ENCODE data around the gene TRMT1L. TPM values are rescaled to one million over a fixed set of nuclear protein-coding genes. Genes with fewer than 3 reads are reported as not detected.
"Not testable (repeated sequence)": the region's sequence is repeated elsewhere in the genome, so short reads cannot be mapped to it uniquely, and the experiment has no call there.

Gene TRMT1L
- 18.7 TPM for total RNA-seq (2013)
- polyA plus RNA-seq (10 to 100 TPM in 1 of 3 donors, 1 to 10 TPM in 2; 5.0 to 11.5 (median 7.4) TPM), polyA minus RNA-seq (8.9 and 12.4 TPM in 2 replicates), total RNA-seq (11.2 to 23.5 (median 17.4) reads per million in 11 experiments)

GRCh38 chr1:185156854-185157598 lies at the start of gene TRMT1L, which contains the start of gene SWT1:
TRMT1L (minus strand) TSS chr1:185156953; CDS start chr1:185156712, 241 bp downstream.
SWT1 (plus strand) TSS chr1:185157167; CDS start chr1:185160842, 3,675 bp downstream.
- no peaks in the 10 kb centered on the region for H4K20me1 ChIP-seq (ENCODE audit: insufficient read depth, low read length)
- H3K4me2 ChIP-seq (replicated peaks; ENCODE audit: extremely low read depth, low read length, poor library complexity, severe bottlenecking) = peak within 1 kb of the TSS; percentile 82
- WGBS (ENCODE audit: insufficient coverage) = under 1% methylated on average over 48 of the region's 63 CpGs
- no peak for TF ChIP-seq CTCF (IDR thresholded peaks at IDR 0.05)
- H3K27me3 Mint-ChIP-seq (ENCODE audit: low read depth in 3 of 3) = peaks cover 0 to 4% (median 3%) of the 10 kb centered on the region in 3 donors
- H3K4me1 ChIP-seq (ENCODE audit: control insufficient read depth in 1 of 2, insufficient read depth in 2 of 2, low read length in 2 of 2) = peaks cover 22 to 46% of the 10 kb centered on the region in 2 donors
- H3K4me3 ChIP-seq (replicated peaks in 1 of 3; ENCODE audit: low read depth in 2 of 3, low read length in 3 of 3) = peak within 1 kb of the TSS; percentile 80 to 90 (median 87)
- H3K9me3 Mint-ChIP-seq = peaks cover 0 to 2% (median 0%) of the 10 kb centered on the region in 7 donors
- peak within 1 kb of the TSS; percentile 97 to 99 (median 99) for H3K27ac Mint-ChIP-seq
- peaks cover 0 to 3% of the 10 kb centered on the region in 2 donors for H3K36me3 ChIP-seq (replicated peaks in 1 of 2; ENCODE audit: control insufficient read depth in 1 of 2, insufficient read depth in 2 of 2, low read length in 2 of 2)
- peak; percentile 98 to 99 (median 99) for DNase-seq
- H3K79me2 ChIP-seq (ENCODE audit: insufficient read depth, low read length) = peaks cover 34% of the 10 kb centered on the region
- peak within 1 kb of the TSS; percentile 89 for H2AFZ ChIP-seq (ENCODE audit: insufficient read depth, low read depth, low read length, poor library complexity, severe bottlenecking)
- H3K27me3 ChIP-seq (ENCODE audit: control insufficient read depth in 2 of 2, insufficient read depth in 2 of 2, low read length in 2 of 2) = no peaks in the 10 kb centered on the region
- peak within 1 kb of the TSS; percentile 95 to 99 for H3K4me3 Mint-ChIP-seq
- intact Hi-C loops (cut with micrococcal nuclease) = loop anchor here (2.0 to 10.0 kb wide), 8 partner anchors 115 to 1218 kb away; partner anchors contain the start of genes EDEM3 (in 2 of the 2), IVNS1ABP (in 2 of the 2), ODR4 (in 1 of the 2) and TPR (in 1 of the 2)
- peak within 1 kb of the TSS; percentile 98 for H3K9ac ChIP-seq (ENCODE audit: insufficient read depth, low read length, poor library complexity, severe bottlenecking)
- peaks cover 42% of the 10 kb centered on the region for H3K4me1 Mint-ChIP-seq
- peak within 1 kb of the TSS; percentile 96 to 98 for H3K27ac ChIP-seq (ENCODE audit: low read depth in 1 of 2, low read length in 2 of 2)
- peaks cover 5 to 9% of the 10 kb centered on the region in 2 donors for H3K36me3 Mint-ChIP-seq
- H3K9me3 ChIP-seq (replicated peaks in 1 of 2; ENCODE audit: control insufficient read depth in 1 of 2, insufficient read depth in 1 of 2, low read length in 2 of 2) = no peaks in the 10 kb centered on the region

GRCh38 chr1:185200889-185201288 lies 44.1 kb upstream of the TRMT1L start:
- no peak overlapping the region for H3K27ac Mint-ChIP-seq
- H2AFZ ChIP-seq (ENCODE audit: insufficient read depth, low read depth, low read length, poor library complexity, severe bottlenecking) = no peak overlapping the region

GRCh38 chr1:185198712-185199111 lies 42.0 kb upstream of the TRMT1L start:
- H3K4me2 ChIP-seq (replicated peaks; ENCODE audit: extremely low read depth, low read length, poor library complexity, severe bottlenecking); H3K4me1 ChIP-seq (ENCODE audit: control insufficient read depth in 1 of 2, insufficient read depth in 2 of 2, low read length in 2 of 2); H3K4me3 Mint-ChIP-seq; DNase-seq; H2AFZ ChIP-seq (ENCODE audit: insufficient read depth, low read depth, low read length, poor library complexity, severe bottlenecking); H3K9me3 ChIP-seq (replicated peaks in 1 of 2; ENCODE audit: control insufficient read depth in 1 of 2, insufficient read depth in 1 of 2, low read length in 2 of 2); H4K20me1 ChIP-seq (ENCODE audit: insufficient read depth, low read length); H3K4me1 Mint-ChIP-seq; H3K27me3 Mint-ChIP-seq (ENCODE audit: low read depth in 3 of 3); H3K27ac Mint-ChIP-seq; H3K4me3 ChIP-seq (replicated peaks in 1 of 3; ENCODE audit: low read depth in 2 of 3, low read length in 3 of 3); H3K9ac ChIP-seq (ENCODE audit: insufficient read depth, low read length, poor library complexity, severe bottlenecking); H3K36me3 ChIP-seq (replicated peaks in 1 of 2; ENCODE audit: control insufficient read depth in 1 of 2, insufficient read depth in 2 of 2, low read length in 2 of 2); intact Hi-C loops (cut with micrococcal nuclease); H3K27ac ChIP-seq (ENCODE audit: low read depth in 1 of 2, low read length in 2 of 2); H3K79me2 ChIP-seq (ENCODE audit: insufficient read depth, low read length); H3K27me3 ChIP-seq (ENCODE audit: control insufficient read depth in 2 of 2, insufficient read depth in 2 of 2, low read length in 2 of 2): not testable (repeated sequence)
- peaks cover 18 to 34% (median 30%) of the 10 kb centered on the region in 7 donors for H3K9me3 Mint-ChIP-seq
- WGBS (ENCODE audit: insufficient coverage) = 100% methylated on average over 1 of the region's 4 CpGs
- peaks cover 20 to 40% of the 10 kb centered on the region in 2 donors for H3K36me3 Mint-ChIP-seq

More at GRCh38 chr1:185200889-185201288, 44.1 kb upstream of the TRMT1L start:
- Histone ChIP-seq H3K36me3 (replicated peaks in 1 of 2; ENCODE audit: control insufficient read depth in 1 of 2, insufficient read depth in 2 of 2, low read length in 2 of 2) (no peaks in the 10 kb centered on the region), H3K27ac (ENCODE audit: low read depth in 1 of 2, low read length in 2 of 2) (no peak overlapping the region), H3K27me3 (ENCODE audit: control insufficient read depth in 2 of 2, insufficient read depth in 2 of 2, low read length in 2 of 2) (no peaks in the 10 kb centered on the region), H3K4me1 (ENCODE audit: control insufficient read depth in 1 of 2, insufficient read depth in 2 of 2, low read length in 2 of 2) (no peaks in the 10 kb centered on the region), H3K9ac (ENCODE audit: insufficient read depth, low read length, poor library complexity, severe bottlenecking) (no peak overlapping the region), H3K79me2 (ENCODE audit: insufficient read depth, low read length) (no peaks in the 10 kb centered on the region), H4K20me1 (ENCODE audit: insufficient read depth, low read length) (no peaks in the 10 kb centered on the region), H3K4me3 (replicated peaks in 1 of 3; ENCODE audit: low read depth in 2 of 3, low read length in 3 of 3) (no peak overlapping the region), H3K4me2 (replicated peaks; ENCODE audit: extremely low read depth, low read length, poor library complexity, severe bottlenecking) (no peak overlapping the region), H3K9me3 (replicated peaks in 1 of 2; ENCODE audit: control insufficient read depth in 1 of 2, insufficient read depth in 1 of 2, low read length in 2 of 2) (peaks cover 0 to 6% of the 10 kb centered on the region in 2 donors)
- peaks cover 16 to 35% of the 10 kb centered on the region in 2 donors for H3K36me3 Mint-ChIP-seq
- no peaks in the 10 kb centered on the region for H3K4me1 Mint-ChIP-seq
- no peaks in the 10 kb centered on the region for H3K27me3 Mint-ChIP-seq (ENCODE audit: low read depth in 3 of 3)
- intact Hi-C loops (cut with micrococcal nuclease) = no loop called here
- no peak overlapping the region for H3K4me3 Mint-ChIP-seq
- H3K9me3 Mint-ChIP-seq = peaks cover 18 to 31% (median 26%) of the 10 kb centered on the region in 7 donors
- no peak for TF ChIP-seq CTCF (IDR thresholded peaks at IDR 0.05)
- 97% methylated on average over 5 of the region's 8 CpGs for WGBS (ENCODE audit: insufficient coverage)
- no peak for DNase-seq

All from CD14-positive monocyte (primary cell).